ENCODE data around the gene PCDHGB6. TPM values are rescaled to one million over a fixed set of nuclear protein-coding genes. Genes with fewer than 3 reads are reported as not detected.

Gene PCDHGB6
- total and polyA plus RNA-seq, 8 donors = 0.29 to 6.2 (median 2.3) TPM; not detected in 2

- peaks cover 0 to 18% (median 0%) of the 10 kb centered on the region in 4 donors for H3K36me3 ChIP-seq
- intact Hi-C loops (cut with DNase I; ENCODE audit: low total_unique reads) = no loop called here
- TF ChIP-seq EP300 (IDR thresholded peaks at IDR 0.05) (no peak), POLR2AphosphoS5 (IDR thresholded peaks at IDR 0.05) (no peak), CTCF (IDR thresholded peaks at IDR 0.05) (no peak), POLR2A (IDR thresholded peaks at IDR 0.05) (no peak)
These were observed 4.4 kb upstream of the PCDHGB6 start for GRCh38 chr5:141403387-141403786.

GRCh38 chr5:141409598-141410306, 1.9 kb downstream of the PCDHGB6 start:
- no peak for DNase-seq
- Histone ChIP-seq H3K27me3 (peaks cover 0 to 84% (median 37%) of the 10 kb centered on the region in 3 donors), H3K27ac (no peak overlapping the region), H3K4me1 (peaks cover 0 to 10% (median 2%) of the 10 kb centered on the region in 4 donors), H3K9me3 (peaks cover 52 to 100% (median 95%) of the 10 kb centered on the region in 4 donors), H3K4me3 (no peak overlapping the region), H3K36me3 (peaks cover 0 to 18% (median 8%) of the 10 kb centered on the region in 4 donors)
- TF ChIP-seq CTCF (IDR thresholded peaks at IDR 0.05) (no peak), EP300 (IDR thresholded peaks at IDR 0.05) (no peak), POLR2A (IDR thresholded peaks at IDR 0.05) (no peak), POLR2AphosphoS5 (IDR thresholded peaks at IDR 0.05) (no peak)
- intact Hi-C loops (cut with DNase I; ENCODE audit: low total_unique reads) = loop anchor here (10.0 kb wide), 1 partner anchor 115 kb away; no protein-coding TSS in a partner anchor
- 22 to 36% (median 24%) methylated on average over 13 to 64 of the region's 64 CpGs for WGBS, 5 donors

More at GRCh38 chr5:141403387-141403786, 4.4 kb upstream of the PCDHGB6 start:
- WGBS, 5 donors = 25 to 39% (median 31%) methylated on average over 21 to 22 of the region's 22 CpGs
- no peak overlapping the region for H3K27ac ChIP-seq
- H3K27me3 ChIP-seq = peaks cover 0 to 80% (median 37%) of the 10 kb centered on the region in 3 donors
- DNase-seq = no peak
- H3K4me1 ChIP-seq = peaks cover 0 to 6% (median 0%) of the 10 kb centered on the region in 4 donors
- peak overlapping the region in 2 of 4 donors; percentile 8 to 37 for H3K4me3 ChIP-seq
- peaks cover 54 to 99% (median 94%) of the 10 kb centered on the region in 4 donors for H3K9me3 ChIP-seq

GRCh38 chr5:141411575-141411974, 3.8 kb downstream of the PCDHGB6 start:
- DNase-seq = no peak
- peaks cover 50 to 99% (median 91%) of the 10 kb centered on the region in 4 donors for H3K9me3 ChIP-seq
- no peak overlapping the region for H3K27ac ChIP-seq
- peaks cover 0 to 79% (median 34%) of the 10 kb centered on the region in 3 donors for H3K27me3 ChIP-seq
- TF ChIP-seq POLR2AphosphoS5 (IDR thresholded peaks at IDR 0.05) (no peak), EP300 (IDR thresholded peaks at IDR 0.05) (no peak), POLR2A (IDR thresholded peaks at IDR 0.05) (no peak), CTCF (IDR thresholded peaks at IDR 0.05) (no peak)
- peaks cover 0 to 14% (median 8%) of the 10 kb centered on the region in 4 donors for H3K36me3 ChIP-seq
- intact Hi-C loops (cut with DNase I; ENCODE audit: low total_unique reads) = loop anchor here (10.0 kb wide), 1 partner anchor 113 kb away; no protein-coding TSS in a partner anchor
- no peak overlapping the region for H3K4me3 ChIP-seq
- peaks cover 0 to 15% (median 2%) of the 10 kb centered on the region in 4 donors for H3K4me1 ChIP-seq
- WGBS, 5 donors = 47 to 64% (median 53%) methylated on average over 3 of the region's 3 CpGs

- no peak within 1 kb of the TSS for H3K27ac ChIP-seq
- peak; percentile 67 to 77 for DNase-seq
- peaks cover 43 to 99% (median 89%) of the 10 kb centered on the region in 4 donors for H3K9me3 ChIP-seq
- H3K4me1 ChIP-seq = peaks cover 0 to 20% (median 5%) of the 10 kb centered on the region in 4 donors
- intact Hi-C loops (cut with DNase I; ENCODE audit: low total_unique reads) = loop anchor here (10.0 kb wide), 1 partner anchor 112 kb away; no protein-coding TSS in a partner anchor
- H3K36me3 ChIP-seq = peaks cover 0 to 14% (median 8%) of the 10 kb centered on the region in 4 donors
- peaks cover 0 to 81% (median 31%) of the 10 kb centered on the region in 3 donors for H3K27me3 ChIP-seq
- 7 to 20% (median 10%) methylated on average over 24 to 31 of the region's 31 CpGs for WGBS, 5 donors
- peak within 1 kb of the TSS; percentile 27 to 48 (median 39) for H3K4me3 ChIP-seq
- TF ChIP-seq CTCF (IDR thresholded peaks at IDR 0.05) (peak in 4 of 7 experiments; percentile 22 to 46 (median 33)), POLR2A (IDR thresholded peaks at IDR 0.05) (no peak)
These were observed 5.2 kb downstream of the PCDHGB6 start, which contains the start of gene PCDHGA10 for GRCh38 chr5:141412854-141413539. Gene PCDHGA10, plus strand, starts transcription at chr5:141412987. Its CDS starts 189 bp downstream, at chr5:141413176.
